Adrenal gland (tissue), 5 donors: ENCODE results near the gene OR2C3.

ENCODE experiments used
- POLR2A ChIP-seq, 2 donors: fragments of 450-650 bp; IDR thresholded peaks; one replicate each; pipeline ENCODE4 v1.6.1; 2017; ENCODE audit warnings: antibody characterized with exemption in 2 of 2, mild to moderate bottlenecking in 2 of 2, moderate library complexity in 1 of 2
- TF ChIP-seq, protein P1 (sequence below), 6 experiments: fragments of 450-650 bp in 4 of 6; fragments of 200-600 bp in 2 of 6; sonication (generic) in 1 of 6; IDR thresholded peaks; 1 replicate in 5 of 6; 2 replicates in 1 of 6; pipeline versions ENCODE4 v1.5.1 to v1.8.0; 2016 to 2021; ENCODE audit warnings: antibody characterized with exemption in 6 of 6, mild to moderate bottlenecking in 2 of 6, moderate library complexity in 1 of 6
- donor health status: DM: no; HTN: no; CAD: no.

DNA sequence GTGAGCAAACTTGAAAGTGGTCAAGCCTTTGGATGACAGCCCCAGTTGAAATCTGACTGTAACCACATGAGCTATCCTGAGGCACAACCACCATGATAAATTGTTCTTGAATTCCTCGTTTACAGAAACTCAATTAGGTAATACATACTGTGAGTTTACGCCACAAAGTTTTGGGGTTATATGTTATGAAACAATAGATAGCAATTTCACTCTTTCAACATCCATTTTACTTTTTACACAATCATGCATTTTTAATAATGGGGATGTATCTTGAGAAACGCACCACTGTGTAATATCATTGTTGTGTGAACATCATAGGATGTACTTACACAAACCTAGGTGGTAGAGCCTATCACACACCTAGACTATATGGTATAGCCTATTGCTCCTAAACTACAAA is 35.4 kb downstream of the OR2C3 start:
- TF ChIP-seq, protein P1, sequence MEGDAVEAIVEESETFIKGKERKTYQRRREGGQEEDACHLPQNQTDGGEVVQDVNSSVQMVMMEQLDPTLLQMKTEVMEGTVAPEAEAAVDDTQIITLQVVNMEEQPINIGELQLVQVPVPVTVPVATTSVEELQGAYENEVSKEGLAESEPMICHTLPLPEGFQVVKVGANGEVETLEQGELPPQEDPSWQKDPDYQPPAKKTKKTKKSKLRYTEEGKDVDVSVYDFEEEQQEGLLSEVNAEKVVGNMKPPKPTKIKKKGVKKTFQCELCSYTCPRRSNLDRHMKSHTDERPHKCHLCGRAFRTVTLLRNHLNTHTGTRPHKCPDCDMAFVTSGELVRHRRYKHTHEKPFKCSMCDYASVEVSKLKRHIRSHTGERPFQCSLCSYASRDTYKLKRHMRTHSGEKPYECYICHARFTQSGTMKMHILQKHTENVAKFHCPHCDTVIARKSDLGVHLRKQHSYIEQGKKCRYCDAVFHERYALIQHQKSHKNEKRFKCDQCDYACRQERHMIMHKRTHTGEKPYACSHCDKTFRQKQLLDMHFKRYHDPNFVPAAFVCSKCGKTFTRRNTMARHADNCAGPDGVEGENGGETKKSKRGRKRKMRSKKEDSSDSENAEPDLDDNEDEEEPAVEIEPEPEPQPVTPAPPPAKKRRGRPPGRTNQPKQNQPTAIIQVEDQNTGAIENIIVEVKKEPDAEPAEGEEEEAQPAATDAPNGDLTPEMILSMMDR (IDR thresholded peaks at IDR 0.05) = no peak
- no peak for TF ChIP-seq POLR2A (IDR thresholded peaks at IDR 0.05)
